HFFc6 (cell line): ENCODE measurements around the gene CHD2. TPM values are rescaled to one million over a fixed set of nuclear protein-coding genes. Genes with fewer than 3 reads are reported as not detected.
"Not testable (repeated sequence)": the region's sequence is repeated elsewhere in the genome, so short reads cannot be mapped to it uniquely, and the experiment has no call there.

Source experiments
- DNase-seq: peaks from one replicate; pipeline ENCODE4 v3.0.0-alpha.2; 2018
- H3K27ac Mint-ChIP-seq: 2 replicates; pipeline ENCODE4 v1.8.0; 2020; ENCODE audit warnings: mild to moderate bottlenecking, mixed read lengths
- H3K27me3 Mint-ChIP-seq: 2 replicates; pipeline ENCODE4 v1.8.0; 2021; ENCODE audit warnings: mild to moderate bottlenecking, moderate library complexity, mixed read lengths; ENCODE audit not compliant: insufficient read depth
- H3K36me3 Mint-ChIP-seq: 2 replicates; pipeline ENCODE4 v1.8.0; 2021; ENCODE audit warnings: low read depth, mixed read lengths
- H3K4me1 Mint-ChIP-seq: 2 replicates; pipeline ENCODE4 v1.8.0; 2020; ENCODE audit warnings: low read depth, mixed read lengths
- H3K4me3 Mint-ChIP-seq: 2 replicates; pipeline ENCODE4 v1.8.0; 2020; ENCODE audit warnings: mild to moderate bottlenecking, moderate library complexity, mixed read lengths
- H3K9me3 Mint-ChIP-seq: 2 replicates; pipeline ENCODE4 v1.8.0; 2020; ENCODE audit warnings: mild to moderate bottlenecking, mixed read lengths
- CTCF ChIP-seq: fragments of 200-600 bp; sonication (generic); IDR thresholded peaks from 2 replicates; pipeline ENCODE4 v1.5.0; 2021; ENCODE audit warnings: antibody characterized with exemption, mild to moderate bottlenecking
- total RNA-seq, 6 experiments: library from RNA; stranded (reverse); fragmentation: NEBNext Ultra II Directional; extraction: Animal tissue kit (Norgen Biotek cat#: 25700); gene quantifications; 2 replicates in 1 of 6; 3 replicates in 5 of 6; pipeline ENCODE4 v1.2.3, GENCODE V29; 2021

CHD2 gene
- total RNA-seq, 6 experiments from 2014 or later = 47.5 to 65.3 (median 57.2) TPM

- peaks cover 43% of the 10 kb centered on the region for H3K27me3 Mint-ChIP-seq
- no peak overlapping the region for H3K4me3 Mint-ChIP-seq
- no peaks in the 10 kb centered on the region for H3K36me3 Mint-ChIP-seq
- H3K9me3 Mint-ChIP-seq = no peaks in the 10 kb centered on the region
- H3K27ac Mint-ChIP-seq = no peak overlapping the region
- no peak for DNase-seq
- TF ChIP-seq CTCF = no peak
- H3K4me1 Mint-ChIP-seq = no peaks in the 10 kb centered on the region
Observed at GRCh38 chr15:93058128-93058527, 158.0 kb downstream of the CHD2 start.

GRCh38 chr15:93058904-93059427, 158.8 kb downstream of the CHD2 start:
- H3K27ac Mint-ChIP-seq = no peak overlapping the region
- H3K27me3 Mint-ChIP-seq = peaks cover 44% of the 10 kb centered on the region
- H3K36me3 Mint-ChIP-seq = no peaks in the 10 kb centered on the region
- no peaks in the 10 kb centered on the region for H3K4me1 Mint-ChIP-seq
- H3K9me3 Mint-ChIP-seq = no peaks in the 10 kb centered on the region
- H3K4me3 Mint-ChIP-seq = no peak overlapping the region
- TF ChIP-seq CTCF = no peak
- DNase-seq = no peak

- Mint-ChIP-seq H3K27ac (no peak overlapping the region), H3K4me3 (no peak overlapping the region), H3K27me3 (peaks cover 43% of the 10 kb centered on the region), H3K9me3 (no peaks in the 10 kb centered on the region), H3K4me1 (no peaks in the 10 kb centered on the region), H3K36me3 (no peaks in the 10 kb centered on the region)
- TF ChIP-seq CTCF = no peak
- DNase-seq = no peak
Observed at GRCh38 chr15:93059442-93059841, 159.3 kb downstream of the CHD2 start.

GRCh38 chr15:93060336-93061248, 160.5 kb downstream of the CHD2 start:
- no peak overlapping the region for H3K27ac Mint-ChIP-seq
- H3K36me3 Mint-ChIP-seq = no peaks in the 10 kb centered on the region
- no peak for TF ChIP-seq CTCF
- peaks cover 36% of the 10 kb centered on the region for H3K27me3 Mint-ChIP-seq
- H3K4me1 Mint-ChIP-seq = no peaks in the 10 kb centered on the region
- no peak overlapping the region for H3K4me3 Mint-ChIP-seq
- H3K9me3 Mint-ChIP-seq = no peaks in the 10 kb centered on the region
- DNase-seq = no peak

GRCh38 chr15:93062628-93063261, 162.6 kb downstream of the CHD2 start:
- H3K4me1 Mint-ChIP-seq, H3K36me3 Mint-ChIP-seq, H3K9me3 Mint-ChIP-seq, H3K27ac Mint-ChIP-seq, DNase-seq, H3K4me3 Mint-ChIP-seq: not testable (repeated sequence)
- H3K27me3 Mint-ChIP-seq = peaks cover 23% of the 10 kb centered on the region

- no peak overlapping the region for H3K27ac Mint-ChIP-seq
- no peaks in the 10 kb centered on the region for H3K4me1 Mint-ChIP-seq
- H3K36me3 Mint-ChIP-seq = no peaks in the 10 kb centered on the region
- peaks cover 23% of the 10 kb centered on the region for H3K27me3 Mint-ChIP-seq
- no peak for DNase-seq
- TF ChIP-seq CTCF = no peak
- no peak overlapping the region for H3K4me3 Mint-ChIP-seq
- no peaks in the 10 kb centered on the region for H3K9me3 Mint-ChIP-seq
Observed at GRCh38 chr15:93063262-93063671, 163.1 kb downstream of the CHD2 start.
